ENCODE results near the gene ZDHHC24. TPM values are rescaled to one million over a fixed set of nuclear protein-coding genes. Genes with fewer than 3 reads are reported as not detected.

The ZDHHC24 gene
- total RNA-seq, 2 experiments from 2014 or later: 16.8 to 16.9 TPM

DNA sequence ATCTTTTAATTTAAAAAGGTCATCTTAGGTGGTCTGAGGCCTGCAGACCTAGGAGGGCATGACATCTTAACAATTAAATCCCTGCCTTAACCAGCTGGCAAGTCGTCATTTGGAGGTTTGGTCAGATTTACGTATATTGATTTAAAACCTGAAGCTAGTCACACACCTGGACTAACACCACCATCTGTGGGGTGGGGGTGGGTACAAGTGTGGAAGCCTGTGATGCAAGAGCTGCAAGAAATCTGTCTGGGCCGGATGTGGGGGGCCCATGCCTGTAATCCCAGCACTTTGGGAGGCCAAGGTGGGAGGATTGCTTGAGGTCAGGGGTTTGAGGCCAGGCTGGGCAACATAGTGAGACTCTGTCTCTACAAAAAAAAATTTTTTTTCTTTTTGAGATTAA is 35.4 kb upstream of the ZDHHC24 start:
- ChIA-PET CTCF (interaction anchor here (0.6 to 1.7 kb wide), 7 partner anchors 8 to 97 kb away, joined by 3 to 12 read pairs (median 4); partner anchors contain the start of genes CCDC87, CTSF, RBM4 and RBM4B), POLR2A (no interaction called here)
- no peak overlapping the region for H3K4me3 Mint-ChIP-seq

DNA sequence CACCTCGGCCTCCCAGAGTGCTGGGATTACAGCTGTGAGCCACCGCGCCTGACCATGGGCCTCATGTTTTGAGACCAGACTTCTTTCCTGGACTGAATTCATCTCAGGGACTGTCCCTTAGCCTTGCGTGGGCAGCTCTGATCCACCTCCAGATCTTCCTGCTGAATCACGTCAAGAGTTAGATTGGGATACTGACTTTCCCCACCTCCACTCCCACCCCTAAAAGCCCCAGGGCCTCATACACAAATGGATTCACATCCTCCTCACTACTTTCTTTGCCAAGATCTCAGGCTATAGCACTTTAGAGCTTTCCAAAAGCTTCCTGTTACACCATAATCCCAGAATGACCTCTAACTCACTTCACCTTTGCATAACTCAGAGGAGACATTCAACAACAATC is 35.0 kb upstream of the ZDHHC24 start:
- CTCF ChIA-PET: interaction anchor here (0.6 to 1.7 kb wide), 6 partner anchors 10 to 98 kb away, joined by 3 to 12 read pairs (median 4); partner anchors contain the start of genes CCDC87, RBM4 and RBM4B
- Mint-ChIP-seq H3K27ac (no peak overlapping the region), H3K4me1 (peaks cover 9% of the 10 kb centered on the region), H3K27me3 (peaks cover 3% of the 10 kb centered on the region), H3K4me3 (no peak overlapping the region), H3K36me3 (ENCODE audit: low read depth) (no peaks in the 10 kb centered on the region), H3K9me3 (peaks cover 10% of the 10 kb centered on the region)
- DNase-seq: no peak
- POLR2A ChIA-PET: no interaction called here

More for the DNA sequence above, 35.4 kb upstream of the ZDHHC24 start:
- Mint-ChIP-seq H3K4me1 (peaks cover 9% of the 10 kb centered on the region), H3K9me3 (peaks cover 10% of the 10 kb centered on the region), H3K36me3 (ENCODE audit: low read depth) (no peaks in the 10 kb centered on the region), H3K27me3 (peaks cover 3% of the 10 kb centered on the region), H3K27ac (no peak overlapping the region)
- no peak for DNase-seq

DNA sequence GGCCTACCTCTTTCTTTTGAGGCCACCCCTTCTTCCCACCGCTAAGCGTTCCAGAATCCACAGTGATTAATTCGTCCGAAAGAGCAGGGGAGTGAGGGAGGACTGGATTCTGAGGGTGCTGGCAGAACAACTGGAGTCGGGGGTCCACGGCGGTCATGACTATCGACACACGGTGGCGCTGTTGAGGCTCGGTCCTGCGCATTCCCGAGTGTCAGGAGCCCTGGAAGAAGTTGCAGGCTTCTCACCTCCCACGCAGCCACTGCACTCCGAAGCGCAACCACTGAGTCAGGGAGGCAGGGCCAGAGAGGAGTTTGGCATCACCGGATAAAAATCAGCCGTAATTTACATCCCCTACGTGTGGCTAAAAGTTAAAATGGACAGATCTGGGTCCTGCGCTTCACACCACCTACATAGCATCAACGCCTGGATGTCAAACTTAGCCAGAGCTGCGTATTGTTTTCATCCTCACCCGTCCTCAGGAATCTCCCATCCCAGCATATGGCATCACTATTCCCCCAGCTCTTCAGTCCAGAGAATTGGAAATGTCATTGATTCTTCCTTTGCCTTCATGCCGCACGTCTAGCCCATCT is 33.3 kb upstream of the ZDHHC24 start:
- ChIA-PET POLR2A (no interaction called here), CTCF (interaction anchor here (0.6 to 2.7 kb wide), 5 partner anchors 11 to 650 kb away, joined by 3 to 30 read pairs (median 5); partner anchors contain the start of genes CCDC87, CTSF and RBM4B)
- DNase-seq: peak; percentile 72
- no peak overlapping the region for H3K4me3 Mint-ChIP-seq
- H3K4me1 Mint-ChIP-seq: peaks cover 9% of the 10 kb centered on the region
- H3K9me3 Mint-ChIP-seq: peaks cover 10% of the 10 kb centered on the region
- H3K27ac Mint-ChIP-seq: no peak overlapping the region
- H3K36me3 Mint-ChIP-seq (ENCODE audit: low read depth): no peaks in the 10 kb centered on the region
- H3K27me3 Mint-ChIP-seq: peaks cover 7% of the 10 kb centered on the region

DNA sequence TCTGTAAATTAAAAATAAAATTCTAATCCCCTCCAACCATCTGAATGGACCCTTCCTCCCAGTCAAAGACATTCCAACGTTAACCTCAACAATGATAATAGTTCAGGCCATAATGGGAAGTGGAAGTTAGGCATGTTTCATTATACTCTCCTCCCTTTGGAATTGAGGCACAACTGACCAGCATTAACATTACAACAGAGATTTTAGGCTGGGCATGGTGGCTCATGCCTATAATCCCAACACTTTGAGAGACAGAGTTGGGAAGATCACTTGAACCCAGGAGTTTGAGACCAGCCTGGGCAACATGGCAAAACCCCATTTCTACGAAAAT is 25.0 kb upstream of the ZDHHC24 start:
- Mint-ChIP-seq H3K9me3 (no peaks in the 10 kb centered on the region), H3K27me3 (peaks cover 17% of the 10 kb centered on the region), H3K27ac (no peak overlapping the region), H3K36me3 (ENCODE audit: low read depth) (no peaks in the 10 kb centered on the region), H3K4me1 (peaks cover 5% of the 10 kb centered on the region), H3K4me3 (no peak overlapping the region)
- ChIA-PET POLR2A (no interaction called here), CTCF (interaction anchor here (0.8 kb wide), 1 partner anchor 11 kb away, joined by 3 read pairs; no protein-coding TSS in a partner anchor)
- no peak for DNase-seq

DNA sequence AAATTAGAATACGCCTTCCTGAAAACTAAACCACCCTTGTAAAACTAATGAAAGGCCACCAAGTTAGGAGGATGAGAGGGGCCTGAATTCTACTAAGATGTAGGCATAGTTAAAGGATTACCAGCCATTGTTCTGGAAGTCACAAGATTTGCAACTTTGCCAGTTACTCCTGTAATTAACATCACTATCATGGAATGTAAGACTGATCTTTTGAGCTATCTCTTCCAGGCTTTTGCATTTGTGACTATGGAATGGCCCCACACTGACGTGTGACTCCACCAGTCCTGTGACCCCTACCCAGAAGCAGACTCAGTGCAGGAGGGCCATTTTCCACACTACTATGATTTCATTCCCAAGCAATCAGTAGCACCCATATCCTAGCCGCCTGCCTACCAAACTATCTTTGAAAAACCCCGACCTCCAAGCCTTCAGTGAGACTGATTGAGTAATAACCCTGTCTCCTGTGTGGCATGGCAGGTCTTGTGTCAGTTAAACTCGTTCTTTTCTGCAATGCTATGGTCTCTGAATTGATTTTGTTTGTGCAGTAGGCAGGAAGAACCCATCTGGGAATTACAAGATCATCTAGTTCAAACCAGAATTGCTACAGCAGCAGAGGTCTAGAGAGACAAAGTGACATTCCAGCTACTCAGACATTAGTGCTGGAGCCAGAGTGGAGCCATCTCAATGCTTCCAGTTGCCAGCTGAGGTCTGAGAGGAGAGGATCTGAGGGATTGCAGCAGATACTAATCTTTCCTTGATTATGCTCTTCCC is 24.4 kb upstream of the ZDHHC24 start:
- DNase-seq: no peak
- POLR2A ChIA-PET: no interaction called here
- H3K27ac Mint-ChIP-seq: no peak overlapping the region
- H3K27me3 Mint-ChIP-seq: peaks cover 17% of the 10 kb centered on the region
- H3K9me3 Mint-ChIP-seq: no peaks in the 10 kb centered on the region
- H3K36me3 Mint-ChIP-seq (ENCODE audit: low read depth): no peaks in the 10 kb centered on the region
- peaks cover 5% of the 10 kb centered on the region for H3K4me1 Mint-ChIP-seq
- no peak overlapping the region for H3K4me3 Mint-ChIP-seq
- CTCF ChIA-PET: interaction anchor here (0.6 to 2.1 kb wide), 6 partner anchors 10 to 1835 kb away, joined by 3 to 5 read pairs (median 3); partner anchors contain the start of genes CCDC87 and CCS

DNA sequence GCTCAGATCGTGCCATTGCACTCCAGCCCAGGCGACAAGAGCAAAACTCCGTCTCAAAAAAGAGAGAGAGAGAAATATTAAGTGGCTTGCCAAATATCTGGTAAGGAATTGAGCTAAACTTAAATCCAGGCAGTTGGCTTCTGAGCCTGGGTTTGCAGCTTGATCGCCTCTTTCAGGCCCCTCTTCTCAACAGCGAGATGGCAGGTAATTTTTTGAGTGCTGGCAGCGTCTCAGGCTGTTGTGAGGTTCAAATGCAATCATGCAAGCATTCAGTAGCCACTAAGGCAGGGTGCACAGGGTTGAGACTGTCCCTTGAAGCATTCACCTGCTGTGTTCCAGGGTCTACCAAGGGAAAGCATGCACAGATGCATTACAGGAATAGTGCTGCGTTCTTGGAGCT is 23.2 kb upstream of the ZDHHC24 start:
- ChIA-PET POLR2A (no interaction called here), CTCF (interaction anchor here (0.7 to 2.1 kb wide), 8 partner anchors 9 to 257 kb away, joined by 3 to 5 read pairs (median 3); partner anchors contain the start of genes CCDC87, CCS and RBM14)
- DNase-seq: no peak
- Mint-ChIP-seq H3K36me3 (ENCODE audit: low read depth) (no peaks in the 10 kb centered on the region), H3K4me3 (no peak overlapping the region), H3K4me1 (peaks cover 5% of the 10 kb centered on the region), H3K9me3 (no peaks in the 10 kb centered on the region), H3K27ac (no peak overlapping the region), H3K27me3 (peaks cover 13% of the 10 kb centered on the region)

DNA sequence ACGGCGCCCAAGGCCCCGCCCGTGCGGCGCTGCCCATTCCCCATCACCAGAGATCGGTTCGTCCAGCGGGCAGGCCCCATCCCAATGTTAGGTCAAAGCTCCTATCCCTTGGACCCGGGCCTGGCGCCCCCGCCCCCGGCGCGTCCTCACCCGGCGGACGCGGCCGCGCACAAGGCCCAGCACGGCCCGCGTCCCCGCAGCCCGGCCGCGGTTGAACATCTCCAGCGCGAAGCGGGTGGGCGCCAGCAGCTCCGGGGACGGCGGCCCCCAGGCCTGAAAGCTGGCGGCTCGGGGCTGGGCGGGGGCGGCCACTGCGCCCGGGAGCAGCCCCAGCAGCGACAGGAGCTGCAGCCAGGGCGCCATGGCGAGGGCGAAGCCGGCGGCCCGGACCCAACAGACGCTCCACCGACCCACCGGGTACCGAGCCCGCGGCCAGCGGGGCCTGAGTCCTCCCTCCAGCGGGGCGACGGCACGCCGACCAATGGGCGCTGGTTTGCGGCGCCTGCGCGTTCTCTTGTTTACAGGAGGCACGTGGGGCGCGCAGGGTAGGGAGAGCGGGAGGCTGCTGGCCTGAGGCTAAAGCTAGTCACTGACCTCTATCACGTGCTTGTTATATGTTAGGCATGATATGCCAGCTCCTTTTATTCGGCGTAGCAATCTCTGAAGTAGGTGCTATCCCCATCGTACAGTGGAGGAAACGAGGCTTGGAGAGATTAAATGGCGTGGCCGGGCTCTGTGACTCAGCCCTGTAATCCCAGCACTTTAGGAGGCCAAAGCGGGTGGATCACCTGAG is 22.5 kb upstream of the ZDHHC24 start, which contains the start of gene CTSF:
TSS of gene CTSF (minus strand) at position 483 of the 793 bp plus-strand sequence. CDS start at position 363, 120 bp downstream.
- peak; percentile 72 for DNase-seq
- peak within 1 kb of the TSS; percentile 67 for H3K4me3 Mint-ChIP-seq
- H3K27me3 Mint-ChIP-seq: peaks cover 13% of the 10 kb centered on the region
- H3K4me1 Mint-ChIP-seq: peaks cover 5% of the 10 kb centered on the region
- CTCF ChIA-PET: interaction anchor here (1.3 to 2.1 kb wide), 5 partner anchors 10 to 257 kb away, joined by 3 to 5 read pairs (median 3); partner anchors contain the start of genes CCDC87, CCS and RBM14
- H3K9me3 Mint-ChIP-seq: no peaks in the 10 kb centered on the region
- H3K27ac Mint-ChIP-seq: no peak within 1 kb of the TSS
- POLR2A ChIA-PET: interaction anchor here (0.6 kb wide), 2 partner anchors 43 to 118 kb away, joined by 3 to 9 read pairs; no protein-coding TSS in a partner anchor
- H3K36me3 Mint-ChIP-seq (ENCODE audit: low read depth): no peaks in the 10 kb centered on the region

DNA sequence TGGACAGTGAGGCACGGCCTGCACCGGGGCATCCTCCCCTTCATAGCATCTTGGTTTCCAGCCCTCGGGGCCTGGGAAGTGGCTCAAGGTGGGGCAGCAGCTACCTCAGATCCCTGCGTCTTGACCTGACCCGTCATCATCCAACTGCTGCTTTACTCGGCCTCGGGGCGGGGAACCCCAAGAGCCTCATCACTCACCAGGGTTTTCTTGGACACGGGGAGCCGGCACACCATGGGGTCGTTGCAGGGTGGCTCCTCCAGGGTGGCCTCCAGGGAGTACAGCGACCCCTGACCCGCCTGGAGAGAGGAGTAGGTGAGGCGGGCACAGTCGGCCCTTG is 21.9 kb upstream of the ZDHHC24 start:
- ChIA-PET POLR2A (interaction anchor here (0.6 kb wide), 1 partner anchor 118 kb away, joined by 3 read pairs; no protein-coding TSS in a partner anchor), CTCF (interaction anchor here (0.6 to 1.7 kb wide), 4 partner anchors 11 to 256 kb away, joined by 3 to 4 read pairs (median 3); no protein-coding TSS in a partner anchor)
- Mint-ChIP-seq H3K36me3 (ENCODE audit: low read depth) (no peaks in the 10 kb centered on the region), H3K4me1 (peaks cover 5% of the 10 kb centered on the region), H3K4me3 (peak overlapping the region; percentile 67), H3K27me3 (peaks cover 13% of the 10 kb centered on the region), H3K9me3 (no peaks in the 10 kb centered on the region), H3K27ac (no peak overlapping the region)
- DNase-seq: no peak

DNA sequence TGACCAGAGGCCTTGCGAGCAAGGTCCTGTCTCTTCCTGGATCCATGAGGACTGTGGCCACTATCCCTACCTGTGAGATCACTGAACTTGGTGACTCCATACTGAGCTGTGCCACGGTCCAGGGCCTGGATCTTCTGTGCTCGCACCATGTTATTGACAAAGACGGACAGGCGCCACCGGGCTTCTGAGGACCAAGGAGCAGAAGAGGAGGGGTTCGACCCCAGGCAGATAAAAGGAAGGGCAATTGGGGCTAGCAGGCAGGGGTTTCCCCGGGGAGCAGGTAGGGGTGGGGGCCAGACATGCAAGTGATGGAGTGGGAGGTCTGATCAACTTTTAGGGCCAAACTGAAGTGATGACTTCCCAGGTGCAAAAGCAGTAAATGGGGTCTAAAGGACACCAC is 20.4 kb upstream of the ZDHHC24 start:
- no peaks in the 10 kb centered on the region for H3K36me3 Mint-ChIP-seq (ENCODE audit: low read depth)
- POLR2A ChIA-PET: no interaction called here
- DNase-seq: no peak
- H3K27me3 Mint-ChIP-seq: peaks cover 13% of the 10 kb centered on the region
- no peak overlapping the region for H3K4me3 Mint-ChIP-seq
- H3K9me3 Mint-ChIP-seq: no peaks in the 10 kb centered on the region
- CTCF ChIA-PET: interaction anchor here (0.6 kb wide), 2 partner anchors 11 to 50 kb away, joined by 3 read pairs; no protein-coding TSS in a partner anchor
- H3K4me1 Mint-ChIP-seq: peaks cover 5% of the 10 kb centered on the region
- no peak overlapping the region for H3K27ac Mint-ChIP-seq

DNA sequence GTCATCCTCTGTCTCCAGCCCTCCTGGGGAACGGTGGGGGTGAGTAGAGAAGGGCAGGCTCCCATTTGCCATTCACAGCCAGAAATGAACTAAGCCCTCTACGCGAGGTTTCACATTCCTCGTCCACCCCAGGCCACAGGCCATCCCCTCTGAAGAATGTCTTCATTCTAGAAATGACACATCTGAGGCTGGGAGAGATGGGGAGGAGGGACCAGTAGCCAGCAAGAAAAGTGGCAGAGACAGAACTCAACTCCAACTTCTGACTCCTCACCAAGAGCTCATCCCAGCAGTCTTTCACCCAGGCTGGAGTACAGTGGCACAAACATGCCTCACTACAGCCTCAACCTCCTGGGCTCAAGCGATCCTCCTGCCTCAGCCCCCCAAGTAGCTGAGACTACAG is 19.1 kb upstream of the ZDHHC24 start:
- H3K36me3 Mint-ChIP-seq (ENCODE audit: low read depth): no peaks in the 10 kb centered on the region
- H3K4me1 Mint-ChIP-seq: peaks cover 5% of the 10 kb centered on the region
- CTCF ChIA-PET: interaction anchor here (1.1 kb wide), 1 partner anchor 72 kb away, joined by 5 read pairs; no protein-coding TSS in a partner anchor
- DNase-seq: no peak
- POLR2A ChIA-PET: no interaction called here
- H3K27me3 Mint-ChIP-seq: peaks cover 13% of the 10 kb centered on the region
- H3K9me3 Mint-ChIP-seq: no peaks in the 10 kb centered on the region
- no peak overlapping the region for H3K27ac Mint-ChIP-seq
- no peak overlapping the region for H3K4me3 Mint-ChIP-seq

DNA sequence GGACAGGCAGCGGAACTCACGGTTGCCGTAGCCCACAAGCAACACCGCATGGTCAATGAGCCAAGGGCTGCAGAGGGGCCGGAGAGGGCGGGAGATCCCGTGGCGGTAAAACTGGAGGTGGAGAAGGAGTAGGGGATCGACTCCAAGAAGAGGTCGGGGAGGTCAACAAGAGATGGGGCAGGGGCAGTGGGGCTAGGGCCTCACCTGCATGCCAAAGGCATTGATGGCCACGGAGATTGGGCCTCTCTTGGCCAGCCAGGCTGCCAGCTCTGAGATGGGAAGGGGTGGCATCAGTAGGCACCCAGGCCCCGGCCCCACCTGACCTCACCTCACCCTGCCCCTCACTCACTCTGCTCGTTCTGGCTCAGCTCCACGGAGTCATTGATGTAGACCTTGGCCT is 18.7 kb upstream of the ZDHHC24 start:
- Mint-ChIP-seq H3K4me3 (no peak overlapping the region), H3K27ac (no peak overlapping the region), H3K4me1 (peaks cover 5% of the 10 kb centered on the region), H3K9me3 (no peaks in the 10 kb centered on the region), H3K27me3 (peaks cover 13% of the 10 kb centered on the region), H3K36me3 (ENCODE audit: low read depth) (no peaks in the 10 kb centered on the region)
- CTCF ChIA-PET: interaction anchor here (1.1 kb wide), 1 partner anchor 72 kb away, joined by 5 read pairs; no protein-coding TSS in a partner anchor
- DNase-seq: no peak
- POLR2A ChIA-PET: no interaction called here

DNA sequence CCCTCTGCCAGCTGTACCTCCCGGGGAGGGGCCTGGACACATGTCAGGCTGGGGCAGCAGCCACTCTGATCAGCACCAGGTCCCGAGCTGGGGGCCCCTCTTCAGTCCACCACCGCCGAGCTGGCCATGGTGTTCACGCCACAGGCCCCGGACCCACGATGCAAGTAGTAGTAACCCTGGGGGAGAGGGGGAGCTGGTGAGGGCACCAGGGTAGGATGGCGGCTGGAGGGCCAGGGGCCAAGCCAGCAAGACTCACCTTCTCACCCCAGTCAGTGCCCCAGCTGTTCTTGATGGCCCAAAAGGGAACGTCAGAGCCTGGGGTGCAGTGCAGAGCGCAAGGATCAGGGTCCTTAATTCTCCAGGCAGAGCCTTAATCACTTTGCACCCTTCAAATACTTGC is 18.0 kb upstream of the ZDHHC24 start:
- DNase-seq: no peak
- POLR2A ChIA-PET: no interaction called here
- Mint-ChIP-seq H3K27me3 (peaks cover 13% of the 10 kb centered on the region), H3K4me1 (peaks cover 6% of the 10 kb centered on the region), H3K4me3 (no peak overlapping the region), H3K36me3 (ENCODE audit: low read depth) (no peaks in the 10 kb centered on the region), H3K27ac (no peak overlapping the region), H3K9me3 (no peaks in the 10 kb centered on the region)
- CTCF ChIA-PET: interaction anchor here (0.6 to 1.0 kb wide), 4 partner anchors 18 to 114 kb away, joined by 3 to 4 read pairs (median 4); partner anchors contain the start of genes ACTN3, RBM4B and ZDHHC24

Data from activated CD4-positive, alpha-beta T cell treated with anti-CD3 and anti-CD28 coated beads, Interleukin-2, amount 10 ng/mL, durations not matched to agents 7 days and 5 days (primary cell).